ENCODE measurements around the gene TRAPPC13. TPM values are rescaled to one million over a fixed set of nuclear protein-coding genes. Genes with fewer than 3 reads are reported as not detected.
A peak's percentile ranks its signal among the peaks of the same experiment; 100 is the strongest.

The TRAPPC13 gene
- total and polyA plus RNA-seq, 10 of the 15 experiments (the other 5 are each of a cell fraction or from before 2014, with no cell fraction given), result 16.5 to 35.6 (median 25.0) TPM

- no peak overlapping the region for H3K4me3 ChIP-seq
- ChIA-PET POLR2A (interaction anchor here (0.7 kb wide), 1 partner anchor 14 kb away, joined by 3 read pairs; no protein-coding TSS in a partner anchor), RAD21 (ENCODE audit: unreplicated experiment) (no interaction called here), SMC1A (ENCODE audit: uncharacterized antibody, unreplicated experiment) (interaction anchor here (0.7 to 1.1 kb wide), 2 partner anchors 21 to 182 kb away, joined by 3 read pairs; no protein-coding TSS in a partner anchor), CTCF (no interaction called here)
- no peaks in the 10 kb centered on the region for H3K79me2 ChIP-seq (ENCODE audit: control insufficient read depth, insufficient read depth, low read length)
- no peak for DNase-seq (ENCODE audit: low read depth, low spot score)
- H3K36me3 ChIP-seq (ENCODE audit: control insufficient read depth in 2 of 2, insufficient read depth in 2 of 2, low read length in 1 of 2), result 0 out of 4 replicates have a peak, but pooled peaks cover 0 to 2% of the 10 kb centered on the region in 2 experiments
- H4K20me1 ChIP-seq (ENCODE audit: control insufficient read depth, insufficient read depth), result no peaks in the 10 kb centered on the region
- no peak overlapping the region for H2AFZ ChIP-seq (ENCODE audit: control insufficient read depth, low read depth, low read length)
- H3K27me3 ChIP-seq (replicated peaks in 1 of 2; ENCODE audit: control insufficient read depth in 2 of 2, insufficient read depth in 2 of 2, low read length in 1 of 2), result no peaks in the 10 kb centered on the region
- BruUV-seq (replicated peaks), result no TSS peak
- in situ Hi-C loops (cut with MboI) (no loop called here), intact Hi-C loops (cut with micrococcal nuclease; ENCODE audit: unreplicated experiment) (no loop called here)
- 91% methylated on average over 2 of the region's 2 CpGs for WGBS (ENCODE audit: insufficient coverage, insufficient replicate concordance, low lambda C conversion rate, missing lambda C conversion rate)
- H3K4me2 ChIP-seq (ENCODE audit: control insufficient read depth, insufficient read depth), result no peak overlapping the region
- H3K27ac ChIP-seq (ENCODE audit: control insufficient read depth, insufficient read depth), result no peak overlapping the region
- TF ChIP-seq, protein P1, sequence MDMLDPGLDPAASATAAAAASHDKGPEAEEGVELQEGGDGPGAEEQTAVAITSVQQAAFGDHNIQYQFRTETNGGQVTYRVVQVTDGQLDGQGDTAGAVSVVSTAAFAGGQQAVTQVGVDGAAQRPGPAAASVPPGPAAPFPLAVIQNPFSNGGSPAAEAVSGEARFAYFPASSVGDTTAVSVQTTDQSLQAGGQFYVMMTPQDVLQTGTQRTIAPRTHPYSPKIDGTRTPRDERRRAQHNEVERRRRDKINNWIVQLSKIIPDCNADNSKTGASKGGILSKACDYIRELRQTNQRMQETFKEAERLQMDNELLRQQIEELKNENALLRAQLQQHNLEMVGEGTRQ (IDR thresholded peaks at IDR 0.05; ENCODE audit: borderline replicate concordance, low read depth, low read length), result no peak
- TF ChIP-seq ATF7 (IDR thresholded peaks at IDR 0.05; ENCODE audit: low read depth) (0 out of 2 replicates have a peak, but pooled peaks have one; percentile 39), SREBF1 (IDR thresholded peaks at IDR 0.05; ENCODE audit: low read length) (no peak), LARP7 (IDR thresholded peaks at IDR 0.05) (no peak)
- no peak overlapping the region for H3K9ac ChIP-seq (ENCODE audit: control insufficient read depth, insufficient read depth, low read length)
- ATAC-seq, result no peak
- no peak for FAIRE-seq
- H3K4me1 ChIP-seq (ENCODE audit: control insufficient read depth, insufficient read depth, low read length), result no peaks in the 10 kb centered on the region
- H3K9me3 ChIP-seq (replicated peaks; ENCODE audit: control insufficient read depth, insufficient read depth, low read length), result no peaks in the 10 kb centered on the region
Measured at GRCh38 chr5:65646938-65647337, 22.1 kb downstream of the TRAPPC13 start.

- H3K9ac ChIP-seq (ENCODE audit: control insufficient read depth, insufficient read depth, low read length), result no peak overlapping the region
- ChIA-PET POLR2A (no interaction called here), SMC1A (ENCODE audit: uncharacterized antibody, unreplicated experiment) (interaction anchor here (1.1 kb wide), 1 partner anchor 22 kb away, joined by 3 read pairs; no protein-coding TSS in a partner anchor), RAD21 (ENCODE audit: unreplicated experiment) (no interaction called here), CTCF (no interaction called here)
- FAIRE-seq, result no peak
- DNase-seq (ENCODE audit: low read depth, low spot score), result no peak
- no TSS peak for BruUV-seq (replicated peaks)
- no peak for ATAC-seq
- in situ Hi-C loops (cut with MboI), result no loop called here
- no peak overlapping the region for H2AFZ ChIP-seq (ENCODE audit: control insufficient read depth, low read depth, low read length)
- no peaks in the 10 kb centered on the region for H3K79me2 ChIP-seq (ENCODE audit: control insufficient read depth, insufficient read depth, low read length)
- H3K27me3 ChIP-seq (replicated peaks in 1 of 2; ENCODE audit: control insufficient read depth in 2 of 2, insufficient read depth in 2 of 2, low read length in 1 of 2), result no peaks in the 10 kb centered on the region
- H4K20me1 ChIP-seq (ENCODE audit: control insufficient read depth, insufficient read depth), result no peaks in the 10 kb centered on the region
- H3K9me3 ChIP-seq (replicated peaks; ENCODE audit: control insufficient read depth, insufficient read depth, low read length), result no peaks in the 10 kb centered on the region
- H3K4me3 ChIP-seq, result no peak overlapping the region
- H3K4me1 ChIP-seq (ENCODE audit: control insufficient read depth, insufficient read depth, low read length), result no peaks in the 10 kb centered on the region
- intact Hi-C loops (cut with micrococcal nuclease; ENCODE audit: unreplicated experiment), result no loop called here
- 0 out of 4 replicates have a peak, but pooled peaks cover 0 to 2% of the 10 kb centered on the region in 2 experiments for H3K36me3 ChIP-seq (ENCODE audit: control insufficient read depth in 2 of 2, insufficient read depth in 2 of 2, low read length in 1 of 2)
- no peak overlapping the region for H3K27ac ChIP-seq (ENCODE audit: control insufficient read depth, insufficient read depth)
- no peak overlapping the region for H3K4me2 ChIP-seq (ENCODE audit: control insufficient read depth, insufficient read depth)
- TF ChIP-seq EZH2 (IDR thresholded peaks at IDR 0.05; ENCODE audit: borderline replicate concordance, control insufficient read depth, low read depth, low read length), result no peak
- TF ChIP-seq JUND (IDR thresholded peaks at IDR 0.05; ENCODE audit: low read depth, low read length), result no peak
- no peak for TF ChIP-seq FOXM1 (IDR thresholded peaks at IDR 0.05; ENCODE audit: low read depth, low read length)
- TF ChIP-seq STAT1 (conservative IDR thresholded peaks at IDR 0.05), result no peak
- TF ChIP-seq, protein P2, sequence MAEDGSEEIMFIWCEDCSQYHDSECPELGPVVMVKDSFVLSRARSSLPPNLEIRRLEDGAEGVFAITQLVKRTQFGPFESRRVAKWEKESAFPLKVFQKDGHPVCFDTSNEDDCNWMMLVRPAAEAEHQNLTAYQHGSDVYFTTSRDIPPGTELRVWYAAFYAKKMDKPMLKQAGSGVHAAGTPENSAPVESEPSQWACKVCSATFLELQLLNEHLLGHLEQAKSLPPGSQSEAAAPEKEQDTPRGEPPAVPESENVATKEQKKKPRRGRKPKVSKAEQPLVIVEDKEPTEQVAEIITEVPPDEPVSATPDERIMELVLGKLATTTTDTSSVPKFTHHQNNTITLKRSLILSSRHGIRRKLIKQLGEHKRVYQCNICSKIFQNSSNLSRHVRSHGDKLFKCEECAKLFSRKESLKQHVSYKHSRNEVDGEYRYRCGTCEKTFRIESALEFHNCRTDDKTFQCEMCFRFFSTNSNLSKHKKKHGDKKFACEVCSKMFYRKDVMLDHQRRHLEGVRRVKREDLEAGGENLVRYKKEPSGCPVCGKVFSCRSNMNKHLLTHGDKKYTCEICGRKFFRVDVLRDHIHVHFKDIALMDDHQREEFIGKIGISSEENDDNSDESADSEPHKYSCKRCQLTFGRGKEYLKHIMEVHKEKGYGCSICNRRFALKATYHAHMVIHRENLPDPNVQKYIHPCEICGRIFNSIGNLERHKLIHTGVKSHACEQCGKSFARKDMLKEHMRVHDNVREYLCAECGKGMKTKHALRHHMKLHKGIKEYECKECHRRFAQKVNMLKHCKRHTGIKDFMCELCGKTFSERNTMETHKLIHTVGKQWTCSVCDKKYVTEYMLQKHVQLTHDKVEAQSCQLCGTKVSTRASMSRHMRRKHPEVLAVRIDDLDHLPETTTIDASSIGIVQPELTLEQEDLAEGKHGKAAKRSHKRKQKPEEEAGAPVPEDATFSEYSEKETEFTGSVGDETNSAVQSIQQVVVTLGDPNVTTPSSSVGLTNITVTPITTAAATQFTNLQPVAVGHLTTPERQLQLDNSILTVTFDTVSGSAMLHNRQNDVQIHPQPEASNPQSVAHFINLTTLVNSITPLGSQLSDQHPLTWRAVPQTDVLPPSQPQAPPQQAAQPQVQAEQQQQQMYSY (CRISPR knock-in tag; IDR thresholded peaks at IDR 0.05), result no peak
- TF ChIP-seq SREBF1 (IDR thresholded peaks at IDR 0.05; ENCODE audit: low read length), result no peak
- no peak for TF ChIP-seq IKZF2 (IDR thresholded peaks at IDR 0.05)
- TF ChIP-seq RBBP5 (conservative IDR thresholded peaks at IDR 0.05), result no peak
- TF ChIP-seq ETV6 (conservative IDR thresholded peaks at IDR 0.05 in 1 of 2, IDR thresholded peaks at IDR 0.05 in 1 of 2; ENCODE audit: borderline replicate concordance in 1 of 2, low read depth in 1 of 2), result no peak
Measured at GRCh38 chr5:65647941-65648340, 23.1 kb downstream of the TRAPPC13 start.

Data from GM12878 (cell line).